Prostate gland (tissue), 2 donors: Measurements from ENCODE around the gene COL25A1. TPM values are rescaled to one million over a fixed set of nuclear protein-coding genes. Genes with fewer than 3 reads are reported as not detected.

ENCODE experiments used
- DNase-seq: peaks from one replicate; pipeline ENCODE4 v3.0.0-alpha.2; 2019; ENCODE audit warnings: low spot score
- H3K27ac ChIP-seq, 2 donors: fragments of 200-600 bp; sonication (generic); 2 replicates each; pipeline ENCODE4 v1.5.1; 2017 to 2019
- H3K27me3 ChIP-seq: fragments of 200-600 bp; sonication (generic); replicated peaks from 2 replicates; pipeline ENCODE4 v1.5.1; 2019; ENCODE audit not compliant: insufficient read depth
- H3K36me3 ChIP-seq, 2 donors: fragments of 200-600 bp; sonication (generic); 1 replicate in 1 of 2; 2 replicates in 1 of 2; pipeline versions ENCODE4 v1.5.1 to v1.8.1; 2017 to 2019
- H3K4me1 ChIP-seq: fragments of 200-600 bp; sonication (generic); replicated peaks from 2 replicates; pipeline ENCODE4 v1.5.1; 2019
- H3K4me3 ChIP-seq, 2 donors: fragments of 200-600 bp; sonication (generic); 2 replicates each; pipeline ENCODE4 v1.5.1; 2017 to 2019
- H3K9me3 ChIP-seq: fragments of 200-600 bp; sonication (generic); 2 replicates; pipeline ENCODE4 v1.5.1; 2017
- POLR2A ChIP-seq: fragments of 450-650 bp; IDR thresholded peaks from one replicate; pipeline ENCODE4 v1.6.1; 2016; ENCODE audit warnings: antibody characterized with exemption, mild to moderate bottlenecking
- POLR2AphosphoS5 ChIP-seq: sonication (generic); formaldehyde crosslinking; IDR thresholded peaks from one replicate; pipeline ENCODE4 v1.6.1; 2017; ENCODE audit warnings: antibody characterized with exemption
- WGBS: methylation state at CpG from one replicate; pipeline ENCODE4 v1.1.5; 2018; 5-methylcytosine and 5-hydroxymethylcytosine counted together
- intact Hi-C: fragments of 100-400 bp; cut with DNase I; formaldehyde crosslinking; loops from one replicate; pipeline ENCODE4 v1.14.2; 2022
- total RNA-seq, 2 donors: library from RNA; depleted of rRNA; stranded (reverse); fragments of >200 nt; gene quantifications; one replicate each; pipeline ENCODE4 v1.1.0, GENCODE V29; 2016
- TF ChIP-seq, protein P1 (sequence below), 4 experiments: fragments of 200-600 bp in 2 of 4; fragments of 450-650 bp in 2 of 4; sonication (generic) in 2 of 4; IDR thresholded peaks; 1 replicate in 3 of 4; 2 replicates in 1 of 4; pipeline ENCODE4 v1.5.1; 2016 to 2019; ENCODE audit warnings: antibody characterized with exemption in 4 of 4, mild to moderate bottlenecking in 2 of 4, moderate library complexity in 2 of 4

The COL25A1 gene
- total RNA-seq, 2 donors from 2014 or later, result 0.73 to 2.8 TPM

DNA sequence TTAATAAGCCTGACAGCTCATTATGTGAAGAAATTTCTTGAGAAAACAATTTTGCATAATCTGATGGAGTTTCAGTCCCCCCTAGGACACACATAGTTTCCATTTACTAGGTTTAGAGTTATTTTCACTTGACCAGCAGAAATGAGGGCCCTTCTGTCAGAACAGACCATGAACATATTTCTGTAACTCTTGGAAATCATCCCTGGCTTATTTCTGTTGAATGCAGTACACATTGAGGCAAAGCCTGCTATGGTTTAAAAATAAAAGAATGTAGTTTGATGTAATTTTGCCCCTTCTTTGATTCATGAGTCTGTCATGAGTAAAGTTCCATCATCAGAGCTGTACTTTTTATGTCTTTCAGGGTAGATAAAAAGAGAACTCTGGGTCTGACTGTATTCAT is 435.0 kb downstream of the COL25A1 start:
- H3K4me3 ChIP-seq, result no peak overlapping the region
- no peaks in the 10 kb centered on the region for H3K4me1 ChIP-seq
- H3K27me3 ChIP-seq, result no peaks in the 10 kb centered on the region
- no peak overlapping the region for H3K27ac ChIP-seq
- no peak for DNase-seq
- TF ChIP-seq, protein P1, sequence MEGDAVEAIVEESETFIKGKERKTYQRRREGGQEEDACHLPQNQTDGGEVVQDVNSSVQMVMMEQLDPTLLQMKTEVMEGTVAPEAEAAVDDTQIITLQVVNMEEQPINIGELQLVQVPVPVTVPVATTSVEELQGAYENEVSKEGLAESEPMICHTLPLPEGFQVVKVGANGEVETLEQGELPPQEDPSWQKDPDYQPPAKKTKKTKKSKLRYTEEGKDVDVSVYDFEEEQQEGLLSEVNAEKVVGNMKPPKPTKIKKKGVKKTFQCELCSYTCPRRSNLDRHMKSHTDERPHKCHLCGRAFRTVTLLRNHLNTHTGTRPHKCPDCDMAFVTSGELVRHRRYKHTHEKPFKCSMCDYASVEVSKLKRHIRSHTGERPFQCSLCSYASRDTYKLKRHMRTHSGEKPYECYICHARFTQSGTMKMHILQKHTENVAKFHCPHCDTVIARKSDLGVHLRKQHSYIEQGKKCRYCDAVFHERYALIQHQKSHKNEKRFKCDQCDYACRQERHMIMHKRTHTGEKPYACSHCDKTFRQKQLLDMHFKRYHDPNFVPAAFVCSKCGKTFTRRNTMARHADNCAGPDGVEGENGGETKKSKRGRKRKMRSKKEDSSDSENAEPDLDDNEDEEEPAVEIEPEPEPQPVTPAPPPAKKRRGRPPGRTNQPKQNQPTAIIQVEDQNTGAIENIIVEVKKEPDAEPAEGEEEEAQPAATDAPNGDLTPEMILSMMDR (IDR thresholded peaks at IDR 0.05), result no peak
- no peak for TF ChIP-seq POLR2AphosphoS5
- TF ChIP-seq POLR2A, result no peak
- intact Hi-C loops, result no loop called here
- no peaks in the 10 kb centered on the region for H3K9me3 ChIP-seq
- H3K36me3 ChIP-seq, result no peaks in the 10 kb centered on the region

DNA sequence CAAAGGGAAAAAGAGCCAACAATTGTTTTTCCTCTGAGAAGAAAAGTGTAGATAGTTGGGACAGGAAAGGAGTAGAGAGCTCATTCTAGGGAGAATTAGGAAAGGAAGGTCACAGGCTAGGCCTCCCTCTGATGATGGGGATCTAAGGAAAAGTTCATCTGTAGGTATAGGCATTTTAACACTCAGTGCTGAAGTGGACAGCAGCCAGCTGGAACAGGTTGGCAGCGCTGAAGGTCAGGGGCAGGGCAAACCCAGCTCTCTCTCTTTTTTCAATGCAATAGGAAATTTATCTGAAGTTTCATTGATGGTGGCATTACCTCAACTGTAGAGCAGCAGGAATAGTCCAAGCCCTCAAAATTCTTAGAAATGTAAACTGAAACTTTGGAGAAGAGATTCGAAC is 441.1 kb downstream of the COL25A1 start:
- Histone ChIP-seq H3K36me3 (no peaks in the 10 kb centered on the region), H3K4me3 (no peak overlapping the region), H3K27ac (no peak overlapping the region), H3K27me3 (no peaks in the 10 kb centered on the region), H3K4me1 (no peaks in the 10 kb centered on the region), H3K9me3 (no peaks in the 10 kb centered on the region)
- 38% methylated on average over 2 of the region's 2 CpGs for WGBS
- TF ChIP-seq POLR2AphosphoS5 (no peak), POLR2A (no peak)
- TF ChIP-seq, protein P1 (IDR thresholded peaks at IDR 0.05), result no peak
- intact Hi-C loops, result no loop called here
- no peak for DNase-seq

DNA sequence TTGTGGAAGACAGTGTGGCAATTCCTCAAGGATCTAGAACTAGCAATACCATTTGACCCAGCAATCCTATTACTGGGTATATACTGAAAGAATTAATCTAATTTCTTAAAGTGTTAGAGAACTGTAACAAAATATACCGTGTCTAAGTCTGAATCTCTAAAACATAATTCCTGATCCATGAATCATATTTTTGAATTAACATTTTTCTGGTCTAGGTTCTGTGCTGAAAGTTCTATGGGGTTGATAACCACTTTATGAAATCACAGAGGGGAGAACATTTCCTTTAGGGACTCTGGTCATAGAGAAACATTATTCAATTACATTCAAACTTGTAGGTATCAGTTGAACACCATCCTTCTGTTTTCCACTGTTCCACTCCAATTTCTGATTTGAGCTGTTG is 447.7 kb downstream of the COL25A1 start:
- WGBS, result 85% methylated on average over 1 of the region's 1 CpG
- no peak for DNase-seq
- no peak overlapping the region for H3K4me3 ChIP-seq
- intact Hi-C loops, result no loop called here
- no peaks in the 10 kb centered on the region for H3K27me3 ChIP-seq
- H3K27ac ChIP-seq, result no peak overlapping the region
- TF ChIP-seq, protein P1 (IDR thresholded peaks at IDR 0.05), result no peak
- TF ChIP-seq POLR2A (no peak), POLR2AphosphoS5 (no peak)
- no peaks in the 10 kb centered on the region for H3K4me1 ChIP-seq
- no peaks in the 10 kb centered on the region for H3K36me3 ChIP-seq
- no peaks in the 10 kb centered on the region for H3K9me3 ChIP-seq

DNA sequence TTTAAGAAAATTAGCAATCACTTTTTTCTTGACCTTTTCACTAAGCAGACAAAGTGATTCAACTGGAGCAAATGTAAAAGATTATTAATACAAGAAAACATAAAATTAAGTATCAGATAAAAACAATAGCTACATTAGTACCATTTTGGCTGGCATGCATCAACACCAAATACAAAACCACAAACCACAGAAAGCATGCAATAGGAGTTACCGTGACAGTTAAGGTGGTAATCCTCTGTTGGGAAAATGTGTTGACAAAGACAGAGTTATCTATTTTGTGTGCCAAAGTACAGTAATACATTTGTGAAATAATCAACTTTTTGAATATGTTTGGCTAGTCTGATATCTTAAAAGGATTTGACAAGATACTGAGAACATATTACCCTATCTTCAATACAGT is 449.8 kb downstream of the COL25A1 start:
- WGBS, result 90% methylated on average over 1 of the region's 1 CpG
- TF ChIP-seq, protein P1 (IDR thresholded peaks at IDR 0.05), result no peak
- no peak for TF ChIP-seq POLR2A
- Histone ChIP-seq H3K36me3 (no peaks in the 10 kb centered on the region), H3K9me3 (no peaks in the 10 kb centered on the region), H3K4me3 (no peak overlapping the region), H3K27ac (no peak overlapping the region), H3K4me1 (no peaks in the 10 kb centered on the region), H3K27me3 (no peaks in the 10 kb centered on the region)
- DNase-seq, result no peak
- intact Hi-C loops, result no loop called here

DNA sequence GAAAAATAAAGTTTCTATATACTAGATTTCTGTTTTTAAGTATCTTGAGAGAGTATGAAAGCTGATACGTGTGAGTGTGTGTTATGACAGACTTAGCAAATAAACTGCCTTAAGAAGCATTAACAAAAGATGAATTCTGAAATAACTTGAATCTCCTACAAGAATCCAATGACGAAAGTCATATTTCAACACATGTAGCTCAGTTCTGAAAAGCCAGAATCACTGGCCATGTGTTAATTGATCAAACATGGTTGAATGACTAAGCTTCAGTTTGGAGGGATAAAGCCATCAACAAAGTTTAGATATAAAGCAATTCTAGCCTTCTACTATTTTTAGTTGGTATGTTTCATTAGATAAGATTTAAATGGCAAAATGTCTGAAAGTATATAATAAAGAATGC is 451.1 kb downstream of the COL25A1 start:
- H3K27me3 ChIP-seq, result no peaks in the 10 kb centered on the region
- no peak overlapping the region for H3K4me3 ChIP-seq
- intact Hi-C loops, result no loop called here
- DNase-seq, result no peak
- WGBS, result 89% methylated on average over 2 of the region's 2 CpGs
- H3K36me3 ChIP-seq, result no peaks in the 10 kb centered on the region
- TF ChIP-seq POLR2AphosphoS5 (no peak), POLR2A (no peak)
- TF ChIP-seq, protein P1 (IDR thresholded peaks at IDR 0.05), result no peak
- no peaks in the 10 kb centered on the region for H3K9me3 ChIP-seq
- no peaks in the 10 kb centered on the region for H3K4me1 ChIP-seq
- no peak overlapping the region for H3K27ac ChIP-seq
